WTC11 (cell line): ENCODE results near the gene ZNF221. TPM values are rescaled to one million over a fixed set of nuclear protein-coding genes. Genes with fewer than 3 reads are reported as not detected.

Source experiments
- ATAC-seq: fragments of 200-7000 bp; cut with Tn5 transposase; 2 replicates; pipeline ENCODE4 v1.10.0; 2021; ENCODE audit warnings: mild to moderate bottlenecking, moderate library complexity
- CTCF ChIA-PET: fragments of 300-600 bp; sonication (Branson Sonifier 250); formaldehyde crosslinking; loops from one replicate; lab custom pipeline; 2021; ENCODE audit warnings: antibody characterized with exemption; lab: Charles Lee
- POLR2A ChIA-PET: fragments of 350-600 bp; sonication (Branson Sonifier 250); formaldehyde crosslinking; loops from one replicate; lab custom pipeline; 2021; ENCODE audit warnings: antibody characterized with exemption; lab: Charles Lee
- DNase-seq: peaks from one replicate; pipeline ENCODE4 v3.0.0; 2021; ENCODE audit warnings: low spot score
- H3K27ac Mint-ChIP-seq: 2 replicates; pipeline ENCODE4 v1.8.0; 2021; ENCODE audit warnings: mixed read lengths
- H3K27me3 Mint-ChIP-seq: 2 replicates; pipeline ENCODE4 v1.8.0; 2021; ENCODE audit warnings: low read depth, mild to moderate bottlenecking, moderate library complexity, mixed read lengths
- H3K36me3 Mint-ChIP-seq: 2 replicates; pipeline ENCODE4 v1.8.0; 2021; ENCODE audit warnings: mixed read lengths
- H3K4me1 Mint-ChIP-seq: 2 replicates; pipeline ENCODE4 v1.8.0; 2022; ENCODE audit warnings: mixed read lengths
- H3K4me3 Mint-ChIP-seq: 2 replicates; pipeline ENCODE4 v1.8.0; 2021; ENCODE audit warnings: mild to moderate bottlenecking, moderate library complexity, mixed read lengths
- H3K9me3 Mint-ChIP-seq: 2 replicates; pipeline ENCODE4 v1.8.0; 2021; ENCODE audit warnings: mixed read lengths
- FOXJ3 ChIP-seq: sonication (generic); formaldehyde crosslinking; IDR thresholded peaks from 2 replicates; pipeline ENCODE4 v1.9.0; 2021; ENCODE audit warnings: missing genetic modification reagents, mild to moderate bottlenecking, borderline replicate concordance
- SP1 ChIP-seq: sonication (generic); formaldehyde crosslinking; conservative IDR thresholded peaks from 2 replicates; pipeline ENCODE4 v1.8.1; 2022; ENCODE audit warnings: missing genetic modification reagents
- ZNF396 ChIP-seq: fragments of 250-450 bp; sonication (Bioruptor Pico); IDR thresholded peaks from 2 replicates; pipeline ENCODE4 v1.8.0; 2021; ENCODE audit warnings: mild to moderate bottlenecking, moderate library complexity, borderline replicate concordance
- total RNA-seq: library from RNA; stranded (reverse); gene quantifications from 3 replicates; pipeline ENCODE4 v1.2.3, GENCODE V29; 2021
- TF ChIP-seq, protein P1 (sequence below): fragments of 250-450 bp; sonication (Bioruptor Pico); IDR thresholded peaks from 2 replicates; pipeline ENCODE4 v2.1.2; 2022; ENCODE audit warnings: mild to moderate bottlenecking, moderate library complexity

Gene ZNF221
- total RNA-seq, 1 experiment from 2014 or later, result 7.6 TPM

DNA sequence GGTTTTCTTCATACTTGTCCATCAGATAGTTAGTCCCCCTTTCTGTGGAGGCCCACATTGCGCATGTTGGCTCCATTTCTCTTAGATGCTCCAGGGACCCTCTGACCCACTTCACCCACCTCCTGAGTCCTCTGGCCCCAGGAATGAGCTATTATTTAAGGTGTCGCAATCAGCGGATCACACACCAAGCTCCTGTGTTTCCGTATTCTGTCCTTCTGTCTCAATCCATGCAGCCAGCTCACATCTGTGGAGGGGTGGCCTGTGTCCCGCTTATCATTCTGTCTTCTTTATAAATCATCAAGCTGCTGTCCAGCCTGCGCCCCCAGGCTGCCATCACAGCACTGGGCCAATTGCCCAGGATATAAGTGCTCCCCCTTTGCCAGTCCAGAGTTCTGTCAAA lies 56.4 kb downstream of the ZNF221 start:
- no peak for ATAC-seq
- peaks cover 10% of the 10 kb centered on the region; the same call in 1 of the 2 replicates for H3K27me3 Mint-ChIP-seq
- H3K4me1 Mint-ChIP-seq, result peaks cover 5% of the 10 kb centered on the region
- H3K36me3 Mint-ChIP-seq, result peaks cover 64% of the 10 kb centered on the region
- ChIA-PET CTCF (no interaction called here), POLR2A (no interaction called here)
- no peak for TF ChIP-seq ZNF396 (CRISPR knock-in tag)
- peaks cover 60% of the 10 kb centered on the region for H3K9me3 Mint-ChIP-seq
- no peak overlapping the region for H3K27ac Mint-ChIP-seq
- no peak overlapping the region for H3K4me3 Mint-ChIP-seq
- DNase-seq, result no peak

DNA sequence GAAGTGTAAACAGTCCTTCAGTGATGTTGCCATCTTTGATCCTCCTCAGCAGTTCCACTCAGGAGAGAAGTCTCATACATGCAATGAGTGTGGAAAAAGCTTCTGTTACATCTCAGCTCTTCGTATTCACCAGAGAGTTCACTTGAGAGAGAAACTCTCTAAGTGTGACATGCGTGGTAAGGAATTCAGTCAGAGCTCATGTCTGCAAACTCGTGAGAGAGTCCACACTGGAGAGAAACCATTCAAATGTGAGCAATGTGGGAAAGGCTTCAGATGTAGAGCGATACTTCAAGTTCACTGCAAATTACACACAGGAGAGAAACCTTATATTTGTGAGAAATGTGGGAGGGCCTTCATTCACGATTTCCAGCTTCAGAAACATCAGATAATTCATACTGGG lies 59.4 kb downstream of the ZNF221 start:
- CTCF ChIA-PET, result no interaction called here

More for the DNA sequence above, 59.4 kb downstream of the ZNF221 start:
- Mint-ChIP-seq H3K36me3 (peaks cover 76% of the 10 kb centered on the region), H3K9me3 (peaks cover 89% of the 10 kb centered on the region), H3K4me1 (no peaks in the 10 kb centered on the region), H3K4me3 (no peak overlapping the region), H3K27ac (no peak overlapping the region), H3K27me3 (peaks cover 5% of the 10 kb centered on the region; the same call in 1 of the 2 replicates)
- ATAC-seq (no peak), DNase-seq (no peak)
- POLR2A ChIA-PET, result no interaction called here
- TF ChIP-seq FOXJ3 (CRISPR knock-in tag) (no peak), SP1 (CRISPR knock-in tag) (no peak)
- TF ChIP-seq, protein P1, sequence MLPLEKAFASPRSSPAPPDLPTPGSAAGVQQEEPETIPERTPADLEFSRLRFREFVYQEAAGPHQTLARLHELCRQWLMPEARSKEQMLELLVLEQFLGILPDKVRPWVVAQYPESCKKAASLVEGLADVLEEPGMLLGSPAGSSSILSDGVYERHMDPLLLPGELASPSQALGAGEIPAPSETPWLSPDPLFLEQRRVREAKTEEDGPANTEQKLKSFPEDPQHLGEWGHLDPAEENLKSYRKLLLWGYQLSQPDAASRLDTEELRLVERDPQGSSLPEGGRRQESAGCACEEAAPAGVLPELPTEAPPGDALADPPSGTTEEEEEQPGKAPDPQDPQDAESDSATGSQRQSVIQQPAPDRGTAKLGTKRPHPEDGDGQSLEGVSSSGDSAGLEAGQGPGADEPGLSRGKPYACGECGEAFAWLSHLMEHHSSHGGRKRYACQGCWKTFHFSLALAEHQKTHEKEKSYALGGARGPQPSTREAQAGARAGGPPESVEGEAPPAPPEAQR (CRISPR knock-in tag), result no peak

Other genes starting within 250 kb of the ZNF221 start
- gene IRGC, start 235.2 kb upstream of the ZNF221 start, total RNA-seq, result not detected in 3 replicates
- gene SMG9, start 196.3 kb upstream of the ZNF221 start, total RNA-seq, result 25.7 to 39.6 TPM (median 34.3 TPM) in 3 replicates
- 0.76 to 1.1 TPM (median 0.98 TPM) in 3 replicates for gene KCNN4, start 170.3 kb upstream of the ZNF221 start, total RNA-seq
- 0.39 to 0.78 TPM (median 0.46 TPM) in 3 replicates for gene LYPD5, start 148.8 kb upstream of the ZNF221 start, total RNA-seq
- gene ZNF283, start 123.9 kb upstream of the ZNF221 start, total RNA-seq, result 6.2 to 7.1 TPM (median 6.7 TPM) in 3 replicates
- 3.0 to 5.1 TPM (median 3.2 TPM) in 3 replicates for gene ZNF404, start 67.3 kb upstream of the ZNF221 start, total RNA-seq
- gene ZNF45, start 15.9 kb upstream of the ZNF221 start, total RNA-seq, result 10.1 to 12.2 TPM (median 11.0 TPM) in 3 replicates
- gene ZNF155, start 33.0 kb downstream of the ZNF221 start, total RNA-seq, result 6.2 to 10.2 TPM (median 7.1 TPM) in 3 replicates
- gene ZNF230, start 51.7 kb downstream of the ZNF221 start, total RNA-seq, result 2.2 to 4.0 TPM (median 3.5 TPM) in 3 replicates
- gene ZNF222, start 74.2 kb downstream of the ZNF221 start, total RNA-seq, result 3.4 to 4.6 TPM (median 3.5 TPM) in 3 replicates
- 5.0 to 7.2 TPM (median 5.7 TPM) in 3 replicates for gene ZNF223, start 100.8 kb downstream of the ZNF221 start, total RNA-seq
- 1.7 to 3.0 TPM (median 2.7 TPM) in 3 replicates for gene ZNF284, start 120.9 kb downstream of the ZNF221 start, total RNA-seq
- 12.4 to 14.8 TPM (median 13.7 TPM) in 3 replicates for gene ZNF224, start 143.1 kb downstream of the ZNF221 start, total RNA-seq
- gene ZNF225, start 162.2 kb downstream of the ZNF221 start, total RNA-seq, result 3.9 to 5.1 TPM (median 4.4 TPM) in 3 replicates
- gene ZNF234, start 190.3 kb downstream of the ZNF221 start, total RNA-seq, result 7.0 to 7.5 TPM (median 7.5 TPM) in 3 replicates
- 14.5 to 18.5 TPM (median 18.0 TPM) in 3 replicates for gene ZNF226, start 213.9 kb downstream of the ZNF221 start, total RNA-seq